ENCODE results near the gene NTN5. TPM values are rescaled to one million over a fixed set of nuclear protein-coding genes. Genes with fewer than 3 reads are reported as not detected.

Gene NTN5
- total and polyA plus RNA-seq, 10 of the 15 experiments (the other 5 are each of a cell fraction or from before 2014, with no cell fraction given): 0.07 to 0.22 TPM; not detected in 8

- no peak for TF ChIP-seq IRF3 (IDR thresholded peaks at IDR 0.05)
Measured at GRCh38 chr19:48651683-48652048, 21.2 kb downstream of the NTN5 start (continued).

GRCh38 chr19:48650974-48651682, 21.7 kb downstream of the NTN5 start:
- H3K4me3 ChIP-seq: no peak overlapping the region
- no peak for FAIRE-seq
- POLR2A ChIA-PET: interaction anchor here (0.7 kb wide), 1 partner anchor 319 kb away, joined by 3 read pairs; no protein-coding TSS in a partner anchor
- ATAC-seq: no peak
- H4K20me1 ChIP-seq (ENCODE audit: control insufficient read depth, insufficient read depth): no peaks in the 10 kb centered on the region
- H2AFZ ChIP-seq (ENCODE audit: control insufficient read depth, low read depth, low read length): peak overlapping the region; percentile 10
- SMC1A ChIA-PET (ENCODE audit: uncharacterized antibody, unreplicated experiment): interaction anchor here (0.5 to 1.5 kb wide), 2 partner anchors 62 to 144 kb away, joined by 3 to 4 read pairs; no protein-coding TSS in a partner anchor
- in situ Hi-C loops (cut with MboI): no loop called here
- intact Hi-C loops (cut with micrococcal nuclease; ENCODE audit: unreplicated experiment): no loop called here
- H3K4me1 ChIP-seq (ENCODE audit: control insufficient read depth, insufficient read depth, low read length): peaks cover 15% of the 10 kb centered on the region
- RAD21 ChIA-PET (ENCODE audit: unreplicated experiment): interaction anchor here (1.0 kb wide), 1 partner anchor 12 kb away, joined by 3 read pairs; no protein-coding TSS in a partner anchor
- H3K79me2 ChIP-seq (ENCODE audit: control insufficient read depth, insufficient read depth, low read length): no peaks in the 10 kb centered on the region
- no peak overlapping the region for H3K4me2 ChIP-seq (ENCODE audit: control insufficient read depth, insufficient read depth)
- TF ChIP-seq MYC (IDR thresholded peaks at IDR 0.05; ENCODE audit: insufficient read depth, insufficient read length, insufficient replicate concordance, low read length, severe bottlenecking): no peak
- no peak for TF ChIP-seq SREBF2 (IDR thresholded peaks at IDR 0.05; ENCODE audit: low read length)
- TF ChIP-seq TAF1 (IDR thresholded peaks at IDR 0.05; ENCODE audit: borderline replicate concordance, low read depth, low read length): no peak
- no peak for TF ChIP-seq STAT3 (IDR thresholded peaks at IDR 0.05; ENCODE audit: low read depth, low read length)
- TF ChIP-seq MAX (IDR thresholded peaks at IDR 0.05; ENCODE audit: low read depth, low read length): no peak
- TF ChIP-seq CTCF (IDR thresholded peaks at IDR 0.05 in 2 of 3, conservative IDR thresholded peaks at IDR 0.05 in 1 of 3; ENCODE audit: control insufficient read depth in 2 of 3, extremely low read depth in 1 of 3, insufficient read depth in 1 of 3, low read depth in 3 of 3, low read length in 3 of 3): no peak
- no peak for TF ChIP-seq PRDM15 (CRISPR knock-in tag; IDR thresholded peaks at IDR 0.05)
- no peak for TF ChIP-seq ZNF207 (IDR thresholded peaks at IDR 0.05; ENCODE audit: borderline replicate concordance)
- no peak for TF ChIP-seq RAD51 (IDR thresholded peaks at IDR 0.05)
- H3K27ac ChIP-seq (ENCODE audit: control insufficient read depth, insufficient read depth): no peak overlapping the region
- H3K36me3 ChIP-seq (ENCODE audit: control insufficient read depth in 2 of 2, insufficient read depth in 2 of 2, low read length in 1 of 2): no peaks in the 10 kb centered on the region
- CTCF ChIA-PET: interaction anchor here (0.6 to 1.5 kb wide), 5 partner anchors 25 to 571 kb away, joined by 3 to 5 read pairs (median 3); partner anchors contain the start of gene RUVBL2
- no peak for DNase-seq (ENCODE audit: low read depth, low spot score)
- WGBS (ENCODE audit: insufficient coverage, insufficient replicate concordance, low lambda C conversion rate, missing lambda C conversion rate): 79% methylated on average over 12 of the region's 12 CpGs
- H3K9ac ChIP-seq (ENCODE audit: control insufficient read depth, insufficient read depth, low read length): no peak overlapping the region
- no TSS peak for BruUV-seq (replicated peaks)
- no peaks in the 10 kb centered on the region for H3K9me3 ChIP-seq (replicated peaks; ENCODE audit: control insufficient read depth, insufficient read depth, low read length)
- no peaks in the 10 kb centered on the region for H3K27me3 ChIP-seq (replicated peaks in 1 of 2; ENCODE audit: control insufficient read depth in 2 of 2, insufficient read depth in 2 of 2, low read length in 1 of 2)

Measured in GM12878 (cell line).